HEK293 (cell line): ENCODE data around the gene CLEC1A.

Experiments
- CTCF ChIA-PET: fragments of 350-600 bp; formaldehyde crosslinking; extraction: SDS; loops from one replicate; lab custom pipeline; 2021; ENCODE audit warnings: antibody characterized with exemption; lab: Yijun Ruan, JAX
- POLR2A ChIA-PET: fragments of 300-600 bp; formaldehyde crosslinking; extraction: SDS; loops from one replicate; lab custom pipeline; 2020; ENCODE audit warnings: antibody characterized with exemption, inconsistent platforms; lab: Yijun Ruan, JAX
- H3K27ac ChIP-seq: fragments of 200-500 bp; sonication (Bioruptor generic); 2 replicates; pipeline ENCODE4 v1.5.1; 2014; ENCODE audit warnings: low read depth, low read length, control low read depth, inconsistent platforms; ENCODE audit errors: extremely low read depth
- H3K36me3 ChIP-seq, 2 experiments: fragments of 200-500 bp in 1 of 2; sonication (Bioruptor generic) in 1 of 2; 1 replicate in 1 of 2; 2 replicates in 1 of 2; pipeline ENCODE4 v1.5.1; 2014 to 2017; ENCODE audit warnings: inconsistent platforms in 2 of 2, low read length in 2 of 2; ENCODE audit not compliant: control insufficient read depth in 2 of 2, insufficient read depth in 1 of 2
- H3K4me1 ChIP-seq: fragments of 200-500 bp; sonication (Bioruptor generic); 2 replicates; pipeline ENCODE4 v1.5.1; 2014; ENCODE audit warnings: mild to moderate bottlenecking, low read length, inconsistent platforms; ENCODE audit not compliant: control insufficient read depth, insufficient read depth
- H3K4me3 ChIP-seq: 2 replicates; pipeline ENCODE4 v1.5.1; 2011; ENCODE audit warnings: low read depth, mild to moderate bottlenecking, control low read depth, low read length, moderate library complexity
- H3K9me3 ChIP-seq: fragments of 200-500 bp; sonication (Bioruptor generic); 2 replicates; pipeline ENCODE4 v1.5.1; 2014; ENCODE audit warnings: low read depth, low read length, inconsistent platforms; ENCODE audit not compliant: control insufficient read depth, insufficient read depth
- SP2 ChIP-seq: fragments of 450-650 bp; formaldehyde crosslinking; IDR thresholded peaks from 2 replicates; pipeline ENCODE4 v1.5.1; 2016; ENCODE audit warnings: missing biosample characterization, missing genetic modification characterization
- ZNF114 ChIP-seq: fragments of 450-650 bp; formaldehyde crosslinking; IDR thresholded peaks from 2 replicates; pipeline ENCODE4 v1.5.0; 2017; ENCODE audit warnings: missing biosample characterization, missing genetic modification characterization
- ZNF221 ChIP-seq: fragments of 450-650 bp; formaldehyde crosslinking; IDR thresholded peaks from 2 replicates; pipeline ENCODE4 v1.5.1; 2017; ENCODE audit warnings: missing biosample characterization, missing genetic modification characterization, borderline replicate concordance
- ZNF324 ChIP-seq: fragments of 450-650 bp; formaldehyde crosslinking; IDR thresholded peaks from 2 replicates; pipeline ENCODE4 v1.5.1; 2016; ENCODE audit warnings: missing biosample characterization, missing genetic modification characterization
- ZNF341 ChIP-seq: fragments of 450-650 bp; formaldehyde crosslinking; IDR thresholded peaks from 2 replicates; pipeline ENCODE4; 2016; ENCODE audit warnings: low read depth, missing biosample characterization, missing genetic modification characterization
- ZNF391 ChIP-seq: fragments of 450-650 bp; formaldehyde crosslinking; IDR thresholded peaks from 2 replicates; pipeline ENCODE4 v1.5.1; 2016; ENCODE audit warnings: low read depth, missing biosample characterization, missing genetic modification characterization, borderline replicate concordance
- ZNF426 ChIP-seq: fragments of 450-650 bp; formaldehyde crosslinking; IDR thresholded peaks from 2 replicates; pipeline ENCODE4 v1.5.1; 2017; ENCODE audit warnings: missing biosample characterization, missing genetic modification characterization, mild to moderate bottlenecking, inconsistent platforms, moderate library complexity
- ZNF768 ChIP-seq: fragments of 450-650 bp; formaldehyde crosslinking; IDR thresholded peaks from 2 replicates; pipeline ENCODE4 v1.5.1; 2018; ENCODE audit warnings: missing biosample characterization, mild to moderate bottlenecking, missing genetic modification characterization
- ZNF785 ChIP-seq: fragments of 450-650 bp; formaldehyde crosslinking; IDR thresholded peaks from 2 replicates; pipeline ENCODE4 v1.5.1; 2016; ENCODE audit warnings: missing biosample characterization, missing genetic modification characterization
- ZNF843 ChIP-seq: fragments of 450-650 bp; formaldehyde crosslinking; IDR thresholded peaks from 2 replicates; pipeline ENCODE4 v1.5.1; 2016; ENCODE audit warnings: missing biosample characterization, missing genetic modification characterization
- TF ChIP-seq, protein P1 (sequence below): fragments of 450-650 bp; formaldehyde crosslinking; IDR thresholded peaks from 2 replicates; pipeline ENCODE4 v1.5.1; 2017; ENCODE audit warnings: missing biosample characterization, missing genetic modification characterization
- TF ChIP-seq, protein P2 (sequence below): fragments of 450-650 bp; formaldehyde crosslinking; IDR thresholded peaks from 2 replicates; pipeline ENCODE4 v1.5.1; 2016; ENCODE audit warnings: missing biosample characterization, missing genetic modification characterization, borderline replicate concordance
- TF ChIP-seq, protein P3 (sequence below): fragments of 450-650 bp; formaldehyde crosslinking; IDR thresholded peaks from 2 replicates; pipeline ENCODE4 v1.5.1; 2016; ENCODE audit warnings: missing biosample characterization, missing genetic modification characterization
- TF ChIP-seq, protein P4 (sequence below): fragments of 450-650 bp; formaldehyde crosslinking; IDR thresholded peaks from 2 replicates; pipeline ENCODE4 v1.5.0; 2017; ENCODE audit warnings: missing biosample characterization, missing genetic modification characterization, borderline replicate concordance

CLEC1A gene

DNA sequence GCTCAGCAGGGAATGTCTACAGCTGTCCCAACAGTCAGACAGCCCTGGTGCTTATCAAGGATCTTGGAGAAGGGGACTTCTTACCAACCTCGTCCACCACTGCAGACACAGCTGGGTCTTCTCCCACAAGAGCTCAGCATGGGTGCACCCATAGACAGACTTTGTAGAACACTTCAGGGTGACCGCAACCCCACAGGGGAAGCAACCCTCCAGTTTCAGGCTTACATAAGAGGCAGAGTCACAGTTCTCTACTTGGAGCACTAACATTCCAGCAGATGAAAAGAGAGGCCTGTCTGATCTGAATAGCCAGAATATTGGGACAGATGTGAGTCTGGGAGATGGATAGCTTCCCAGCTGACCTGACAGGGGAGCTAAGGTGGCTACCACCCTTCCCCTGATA, 3.5 kb upstream of the CLEC1A start:
- CTCF ChIA-PET, result no interaction called here

DNA sequence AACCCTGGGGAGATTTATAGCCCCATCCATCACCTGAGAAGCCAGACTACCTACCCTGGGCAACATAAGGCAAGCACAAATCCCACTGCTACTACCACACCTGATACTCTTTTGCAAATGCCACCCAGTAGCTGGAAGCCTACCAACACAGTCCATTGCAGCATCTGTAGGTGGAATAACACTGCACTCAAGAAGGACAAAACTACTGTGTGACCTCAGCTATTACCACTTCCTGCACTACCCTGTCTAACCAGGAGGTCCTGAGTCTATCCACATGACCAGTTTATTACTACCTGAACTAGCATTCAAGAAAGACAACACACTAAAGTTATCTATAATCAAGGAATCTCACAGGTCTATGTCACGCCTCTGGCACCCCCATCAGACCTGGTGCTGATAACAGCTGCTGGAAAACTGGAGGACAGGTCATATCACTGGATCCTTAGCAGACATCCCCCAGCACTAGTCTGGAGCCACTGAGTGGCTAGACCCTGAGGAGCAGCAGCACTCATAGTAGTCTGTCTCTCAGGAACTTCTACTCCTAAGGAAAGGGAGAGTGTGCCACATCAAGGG, 2.9 kb upstream of the CLEC1A start:
- Histone ChIP-seq H3K27ac (no peak overlapping the region), H3K4me1 (no peaks in the 10 kb centered on the region), H3K9me3 (no peaks in the 10 kb centered on the region), H3K4me3 (no peak overlapping the region), H3K36me3 (no peaks in the 10 kb centered on the region)
- no peak for TF ChIP-seq SP2
- TF ChIP-seq ZNF114 (tag by site-specific recombination), result no peak
- TF ChIP-seq ZNF391 (tag by site-specific recombination), result no peak
- TF ChIP-seq, protein P1, sequence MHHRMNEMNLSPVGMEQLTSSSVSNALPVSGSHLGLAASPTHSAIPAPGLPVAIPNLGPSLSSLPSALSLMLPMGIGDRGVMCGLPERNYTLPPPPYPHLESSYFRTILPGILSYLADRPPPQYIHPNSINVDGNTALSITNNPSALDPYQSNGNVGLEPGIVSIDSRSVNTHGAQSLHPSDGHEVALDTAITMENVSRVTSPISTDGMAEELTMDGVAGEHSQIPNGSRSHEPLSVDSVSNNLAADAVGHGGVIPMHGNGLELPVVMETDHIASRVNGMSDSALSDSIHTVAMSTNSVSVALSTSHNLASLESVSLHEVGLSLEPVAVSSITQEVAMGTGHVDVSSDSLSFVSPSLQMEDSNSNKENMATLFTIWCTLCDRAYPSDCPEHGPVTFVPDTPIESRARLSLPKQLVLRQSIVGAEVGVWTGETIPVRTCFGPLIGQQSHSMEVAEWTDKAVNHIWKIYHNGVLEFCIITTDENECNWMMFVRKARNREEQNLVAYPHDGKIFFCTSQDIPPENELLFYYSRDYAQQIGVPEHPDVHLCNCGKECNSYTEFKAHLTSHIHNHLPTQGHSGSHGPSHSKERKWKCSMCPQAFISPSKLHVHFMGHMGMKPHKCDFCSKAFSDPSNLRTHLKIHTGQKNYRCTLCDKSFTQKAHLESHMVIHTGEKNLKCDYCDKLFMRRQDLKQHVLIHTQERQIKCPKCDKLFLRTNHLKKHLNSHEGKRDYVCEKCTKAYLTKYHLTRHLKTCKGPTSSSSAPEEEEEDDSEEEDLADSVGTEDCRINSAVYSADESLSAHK (tag by site-specific recombination), result no peak
- no peak for TF ChIP-seq ZNF843
- no peak for TF ChIP-seq ZNF768
- no peak for TF ChIP-seq ZNF324
- no peak for TF ChIP-seq ZNF341 (tag by site-specific recombination)
- no peak for TF ChIP-seq ZNF426 (tag by site-specific recombination)
- TF ChIP-seq, protein P2, sequence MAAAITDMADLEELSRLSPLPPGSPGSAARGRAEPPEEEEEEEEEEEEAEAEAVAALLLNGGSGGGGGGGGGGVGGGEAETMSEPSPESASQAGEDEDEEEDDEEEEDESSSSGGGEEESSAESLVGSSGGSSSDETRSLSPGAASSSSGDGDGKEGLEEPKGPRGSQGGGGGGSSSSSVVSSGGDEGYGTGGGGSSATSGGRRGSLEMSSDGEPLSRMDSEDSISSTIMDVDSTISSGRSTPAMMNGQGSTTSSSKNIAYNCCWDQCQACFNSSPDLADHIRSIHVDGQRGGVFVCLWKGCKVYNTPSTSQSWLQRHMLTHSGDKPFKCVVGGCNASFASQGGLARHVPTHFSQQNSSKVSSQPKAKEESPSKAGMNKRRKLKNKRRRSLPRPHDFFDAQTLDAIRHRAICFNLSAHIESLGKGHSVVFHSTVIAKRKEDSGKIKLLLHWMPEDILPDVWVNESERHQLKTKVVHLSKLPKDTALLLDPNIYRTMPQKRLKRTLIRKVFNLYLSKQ (tag by site-specific recombination), result no peak
- TF ChIP-seq, protein P3, sequence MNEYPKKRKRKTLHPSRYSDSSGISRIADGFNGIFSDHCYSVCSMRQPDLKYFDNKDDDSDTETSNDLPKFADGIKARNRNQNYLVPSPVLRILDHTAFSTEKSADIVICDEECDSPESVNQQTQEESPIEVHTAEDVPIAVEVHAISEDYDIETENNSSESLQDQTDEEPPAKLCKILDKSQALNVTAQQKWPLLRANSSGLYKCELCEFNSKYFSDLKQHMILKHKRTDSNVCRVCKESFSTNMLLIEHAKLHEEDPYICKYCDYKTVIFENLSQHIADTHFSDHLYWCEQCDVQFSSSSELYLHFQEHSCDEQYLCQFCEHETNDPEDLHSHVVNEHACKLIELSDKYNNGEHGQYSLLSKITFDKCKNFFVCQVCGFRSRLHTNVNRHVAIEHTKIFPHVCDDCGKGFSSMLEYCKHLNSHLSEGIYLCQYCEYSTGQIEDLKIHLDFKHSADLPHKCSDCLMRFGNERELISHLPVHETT, result no peak
- TF ChIP-seq, protein P4, sequence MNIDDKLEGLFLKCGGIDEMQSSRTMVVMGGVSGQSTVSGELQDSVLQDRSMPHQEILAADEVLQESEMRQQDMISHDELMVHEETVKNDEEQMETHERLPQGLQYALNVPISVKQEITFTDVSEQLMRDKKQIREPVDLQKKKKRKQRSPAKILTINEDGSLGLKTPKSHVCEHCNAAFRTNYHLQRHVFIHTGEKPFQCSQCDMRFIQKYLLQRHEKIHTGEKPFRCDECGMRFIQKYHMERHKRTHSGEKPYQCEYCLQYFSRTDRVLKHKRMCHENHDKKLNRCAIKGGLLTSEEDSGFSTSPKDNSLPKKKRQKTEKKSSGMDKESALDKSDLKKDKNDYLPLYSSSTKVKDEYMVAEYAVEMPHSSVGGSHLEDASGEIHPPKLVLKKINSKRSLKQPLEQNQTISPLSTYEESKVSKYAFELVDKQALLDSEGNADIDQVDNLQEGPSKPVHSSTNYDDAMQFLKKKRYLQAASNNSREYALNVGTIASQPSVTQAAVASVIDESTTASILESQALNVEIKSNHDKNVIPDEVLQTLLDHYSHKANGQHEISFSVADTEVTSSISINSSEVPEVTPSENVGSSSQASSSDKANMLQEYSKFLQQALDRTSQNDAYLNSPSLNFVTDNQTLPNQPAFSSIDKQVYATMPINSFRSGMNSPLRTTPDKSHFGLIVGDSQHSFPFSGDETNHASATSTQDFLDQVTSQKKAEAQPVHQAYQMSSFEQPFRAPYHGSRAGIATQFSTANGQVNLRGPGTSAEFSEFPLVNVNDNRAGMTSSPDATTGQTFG, result no peak
- POLR2A ChIA-PET, result no interaction called here
- CTCF ChIA-PET, result no interaction called here

More for the DNA sequence above, 3.5 kb upstream of the CLEC1A start:
- no peak overlapping the region for H3K4me3 ChIP-seq
- no peak overlapping the region for H3K27ac ChIP-seq
- no peaks in the 10 kb centered on the region for H3K36me3 ChIP-seq
- POLR2A ChIA-PET, result no interaction called here
- H3K9me3 ChIP-seq, result no peaks in the 10 kb centered on the region
- no peaks in the 10 kb centered on the region for H3K4me1 ChIP-seq
- TF ChIP-seq, protein P3, result no peak
- TF ChIP-seq ZNF221 (tag by site-specific recombination), result no peak
- no peak for TF ChIP-seq ZNF785 (tag by site-specific recombination)
